Mammary epithelial cell (primary cell): ENCODE results near the gene WNT9A.
"Not testable (repeated sequence)": the region's sequence is repeated elsewhere in the genome, so short reads cannot be mapped to it uniquely, and the experiment has no call there.

Experiments
- EZH2 ChIP-seq: IDR thresholded peaks from 2 replicates; pipeline ENCODE4 v1.6.1; 2012; ENCODE audit warnings: low read length, inconsistent platforms, borderline replicate concordance
- TF ChIP-seq, protein P1 (sequence below), 2 donors: IDR thresholded peaks in 1 of 2; conservative IDR thresholded peaks in 1 of 2; 2 replicates each; pipeline ENCODE4 v1.5.1; 2011 to 2012; ENCODE audit warnings: inconsistent platforms in 2 of 2, low read length in 2 of 2, mild to moderate bottlenecking in 2 of 2, control low read depth in 1 of 2, low read depth in 1 of 2; ENCODE audit not compliant: insufficient read depth in 1 of 2; ENCODE audit errors: extremely low read depth in 1 of 2

DNA sequence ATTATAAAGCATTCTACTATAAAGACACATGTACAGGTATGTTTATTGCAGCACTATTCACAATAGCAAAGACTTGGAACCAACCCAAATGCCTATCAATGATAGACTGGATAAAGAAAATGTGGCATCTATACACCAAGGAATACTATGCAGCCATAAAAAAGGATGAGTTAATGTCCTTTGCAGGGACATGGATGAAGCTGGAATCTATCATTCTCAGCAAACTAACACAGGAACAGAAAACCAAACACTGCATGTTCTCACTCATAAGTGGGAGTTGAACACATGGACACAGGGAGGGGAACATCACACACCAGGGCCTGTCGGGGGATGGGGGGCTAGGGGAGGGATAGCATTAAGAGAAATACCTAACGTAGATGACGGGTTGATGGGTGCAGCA lies 69.9 kb downstream of the WNT9A start:
- TF ChIP-seq EZH2, result not testable (repeated sequence)
- TF ChIP-seq, protein P1, sequence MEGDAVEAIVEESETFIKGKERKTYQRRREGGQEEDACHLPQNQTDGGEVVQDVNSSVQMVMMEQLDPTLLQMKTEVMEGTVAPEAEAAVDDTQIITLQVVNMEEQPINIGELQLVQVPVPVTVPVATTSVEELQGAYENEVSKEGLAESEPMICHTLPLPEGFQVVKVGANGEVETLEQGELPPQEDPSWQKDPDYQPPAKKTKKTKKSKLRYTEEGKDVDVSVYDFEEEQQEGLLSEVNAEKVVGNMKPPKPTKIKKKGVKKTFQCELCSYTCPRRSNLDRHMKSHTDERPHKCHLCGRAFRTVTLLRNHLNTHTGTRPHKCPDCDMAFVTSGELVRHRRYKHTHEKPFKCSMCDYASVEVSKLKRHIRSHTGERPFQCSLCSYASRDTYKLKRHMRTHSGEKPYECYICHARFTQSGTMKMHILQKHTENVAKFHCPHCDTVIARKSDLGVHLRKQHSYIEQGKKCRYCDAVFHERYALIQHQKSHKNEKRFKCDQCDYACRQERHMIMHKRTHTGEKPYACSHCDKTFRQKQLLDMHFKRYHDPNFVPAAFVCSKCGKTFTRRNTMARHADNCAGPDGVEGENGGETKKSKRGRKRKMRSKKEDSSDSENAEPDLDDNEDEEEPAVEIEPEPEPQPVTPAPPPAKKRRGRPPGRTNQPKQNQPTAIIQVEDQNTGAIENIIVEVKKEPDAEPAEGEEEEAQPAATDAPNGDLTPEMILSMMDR (conservative IDR thresholded peaks at IDR 0.05 in 1 of 2, IDR thresholded peaks at IDR 0.05 in 1 of 2; ENCODE audit: extremely low read depth in 1 of 2, insufficient read depth in 1 of 2, low read depth in 1 of 2, low read length in 2 of 2), result not testable (repeated sequence)
